Measurements from ENCODE around the gene PRPSAP2. TPM values are rescaled to one million over a fixed set of nuclear protein-coding genes. Genes with fewer than 3 reads are reported as not detected.

PRPSAP2 gene
- total RNA-seq, 1 donor from 2014 or later: 145 TPM

- H3K4me1 ChIP-seq: no peaks in the 10 kb centered on the region
- Mint-ChIP-seq H3K27ac (no peak overlapping the region), H3K27me3 (ENCODE audit: insufficient read depth, low read depth) (peaks cover 2% of the 10 kb centered on the region), H3K4me1 (no peaks in the 10 kb centered on the region), H3K9me3 (no peaks in the 10 kb centered on the region), H3K4me3 (no peak overlapping the region), H3K36me3 (peaks cover 42% of the 10 kb centered on the region)
- H3K27ac ChIP-seq: no peak overlapping the region
- no peak overlapping the region for H3K9ac ChIP-seq
- H2AFZ ChIP-seq (replicated peaks): no peak overlapping the region
- H3F3A ChIP-seq (ENCODE audit: low read depth): no peaks in the 10 kb centered on the region
- no peaks in the 10 kb centered on the region for H3K27me3 ChIP-seq
- H3K79me2 ChIP-seq (ENCODE audit: low read depth): peaks cover 17% of the 10 kb centered on the region
- no peak overlapping the region for H3K4me3 ChIP-seq
- TF ChIP-seq CTCF (IDR thresholded peaks at IDR 0.05): no peak
- no peak for TF ChIP-seq EZH2 (IDR thresholded peaks at IDR 0.05)
- no peak for TF ChIP-seq EZH2phosphoT487 (IDR thresholded peaks at IDR 0.05)
- DNase-seq (ENCODE audit: low spot score): no peak
- H3K4me2 ChIP-seq: no peak overlapping the region
- peaks cover 12% of the 10 kb centered on the region for H3K36me3 ChIP-seq
- no peaks in the 10 kb centered on the region for H3K9me3 ChIP-seq (ENCODE audit: low read depth)
- H4K20me1 ChIP-seq (ENCODE audit: low read depth): peaks cover 10% of the 10 kb centered on the region
Measured at GRCh38 chr17:18905226-18905625, 47.3 kb downstream of the PRPSAP2 start.

GRCh38 chr17:18910326-18910725, 52.4 kb downstream of the PRPSAP2 start:
- no peaks in the 10 kb centered on the region for H3F3A ChIP-seq (ENCODE audit: low read depth)
- H3K79me2 ChIP-seq (ENCODE audit: low read depth): no peaks in the 10 kb centered on the region
- Mint-ChIP-seq H3K36me3 (peaks cover 35% of the 10 kb centered on the region), H3K27ac (no peak overlapping the region), H3K4me3 (no peak overlapping the region), H3K4me1 (no peaks in the 10 kb centered on the region), H3K27me3 (ENCODE audit: insufficient read depth, low read depth) (peaks cover 2% of the 10 kb centered on the region), H3K9me3 (peaks cover 2% of the 10 kb centered on the region)
- no peak overlapping the region for H3K9ac ChIP-seq
- H3K9me3 ChIP-seq (ENCODE audit: low read depth): no peaks in the 10 kb centered on the region
- no peaks in the 10 kb centered on the region for H3K4me1 ChIP-seq
- H3K4me3 ChIP-seq: no peak overlapping the region
- no peaks in the 10 kb centered on the region for H4K20me1 ChIP-seq (ENCODE audit: low read depth)
- H2AFZ ChIP-seq (replicated peaks): no peak overlapping the region
- H3K27ac ChIP-seq: no peak overlapping the region
- DNase-seq (ENCODE audit: low spot score): no peak
- no peaks in the 10 kb centered on the region for H3K27me3 ChIP-seq
- no peak overlapping the region for H3K4me2 ChIP-seq
- H3K36me3 ChIP-seq: peaks cover 12% of the 10 kb centered on the region
- TF ChIP-seq EZH2 (IDR thresholded peaks at IDR 0.05) (no peak), CTCF (IDR thresholded peaks at IDR 0.05) (no peak), EZH2phosphoT487 (IDR thresholded peaks at IDR 0.05) (no peak)

GRCh38 chr17:18910881-18911280, 53.0 kb downstream of the PRPSAP2 start:
- Mint-ChIP-seq H3K4me3 (no peak overlapping the region), H3K36me3 (peaks cover 37% of the 10 kb centered on the region), H3K27me3 (ENCODE audit: insufficient read depth, low read depth) (peaks cover 2% of the 10 kb centered on the region), H3K4me1 (no peaks in the 10 kb centered on the region), H3K27ac (no peak overlapping the region), H3K9me3 (peaks cover 2% of the 10 kb centered on the region)
- Histone ChIP-seq H3K36me3 (peaks cover 12% of the 10 kb centered on the region), H3K27ac (no peak overlapping the region), H3K4me3 (no peak overlapping the region), H3K4me2 (no peak overlapping the region), H3F3A (ENCODE audit: low read depth) (no peaks in the 10 kb centered on the region), H4K20me1 (ENCODE audit: low read depth) (no peaks in the 10 kb centered on the region), H3K4me1 (no peaks in the 10 kb centered on the region), H3K9ac (no peak overlapping the region), H3K9me3 (ENCODE audit: low read depth) (no peaks in the 10 kb centered on the region), H2AFZ (replicated peaks) (no peak overlapping the region), H3K27me3 (no peaks in the 10 kb centered on the region), H3K79me2 (ENCODE audit: low read depth) (no peaks in the 10 kb centered on the region)
- no peak for DNase-seq (ENCODE audit: low spot score)
- no peak for TF ChIP-seq CTCF (IDR thresholded peaks at IDR 0.05)
- no peak for TF ChIP-seq EZH2phosphoT487 (IDR thresholded peaks at IDR 0.05)
- TF ChIP-seq EZH2 (IDR thresholded peaks at IDR 0.05): no peak

Measured in neural progenitor cell (in vitro differentiated cells).